ENCODE results near the gene NNMT. TPM values are rescaled to one million over a fixed set of nuclear protein-coding genes. Genes with fewer than 3 reads are reported as not detected.
A peak's percentile ranks its signal among the peaks of the same experiment; 100 is the strongest.

NNMT gene
- polyA plus RNA-seq, 1 of the 3 experiments (the other 2 are of a cell fraction): 84.6 TPM

GRCh38 chr11:114251815-114252337, 44.3 kb upstream of the NNMT start:
- H3K36me3 ChIP-seq (replicated peaks in 1 of 2; ENCODE audit: control insufficient read depth in 1 of 2, insufficient read depth in 2 of 2, low read length in 1 of 2): no peaks in the 10 kb centered on the region
- H2AFZ ChIP-seq (ENCODE audit: low read depth): no peak overlapping the region
- ChIA-PET POLR2A (no interaction called here), CTCF (interaction anchor here (0.8 to 7.6 kb wide), 5 partner anchors 9 to 259 kb away, joined by 3 to 100 read pairs (median 3); no protein-coding TSS in a partner anchor)
- H3F3A ChIP-seq (replicated peaks; ENCODE audit: insufficient read depth): no peaks in the 10 kb centered on the region
- no peaks in the 10 kb centered on the region for H3K79me2 ChIP-seq (ENCODE audit: insufficient read depth)
- H3K27me3 ChIP-seq (ENCODE audit: insufficient read depth): peaks cover 6% of the 10 kb centered on the region; the same call in 1 of the 2 replicates
- peak; percentile 43 for DNase-seq
- WGBS (ENCODE audit: low lambda C conversion rate): 68% methylated on average over 9 of the region's 9 CpGs
- TF ChIP-seq MAX (IDR thresholded peaks at IDR 0.05; ENCODE audit: low read depth) (no peak), POLR2AphosphoS5 (IDR thresholded peaks at IDR 0.05; ENCODE audit: low read depth, low read length) (no peak), FOXJ3 (CRISPR knock-in tag; IDR thresholded peaks at IDR 0.05) (no peak), YY1 (IDR thresholded peaks at IDR 0.05; ENCODE audit: low read depth) (no peak), ELF1 (IDR thresholded peaks at IDR 0.05) (no peak), USF1 (IDR thresholded peaks at IDR 0.05; ENCODE audit: borderline replicate concordance, low read depth) (no peak), SMC3 (IDR thresholded peaks at IDR 0.05; ENCODE audit: low read depth, low read length) (no peak), RCOR1 (IDR thresholded peaks at IDR 0.05; ENCODE audit: low read length) (no peak), USF2 (IDR thresholded peaks at IDR 0.05; ENCODE audit: borderline replicate concordance, low read depth, low read length) (no peak), MEF2A (IDR thresholded peaks at IDR 0.05; ENCODE audit: borderline replicate concordance, low read depth) (no peak), MXI1 (IDR thresholded peaks at IDR 0.05; ENCODE audit: low read depth, low read length) (no peak)
- no peaks in the 10 kb centered on the region for H4K20me1 ChIP-seq (ENCODE audit: insufficient read depth)
- H3K4me1 ChIP-seq (ENCODE audit: control insufficient read depth in 1 of 2, insufficient read depth in 2 of 2, low read depth in 1 of 2, low read length in 1 of 2): no peaks in the 10 kb centered on the region
- no peak overlapping the region for H3K9ac ChIP-seq
- H3K9me3 ChIP-seq: no peaks in the 10 kb centered on the region
- H3K27ac ChIP-seq (ENCODE audit: low read depth in 2 of 2, low read length in 1 of 2): no peak overlapping the region
- no peaks in the 10 kb centered on the region for H3K9me2 ChIP-seq
- H3K4me3 ChIP-seq (ENCODE audit: low read depth in 2 of 2, low read length in 1 of 2): no peak overlapping the region
- no peak overlapping the region for H3K4me2 ChIP-seq

- Histone ChIP-seq H3K27me3 (ENCODE audit: insufficient read depth) (peaks cover 13% of the 10 kb centered on the region), H3K9me3 (no peaks in the 10 kb centered on the region), H3K4me2 (no peak overlapping the region), H3K36me3 (replicated peaks in 1 of 2; ENCODE audit: control insufficient read depth in 1 of 2, insufficient read depth in 2 of 2, low read length in 1 of 2) (no peaks in the 10 kb centered on the region), H3K4me1 (ENCODE audit: control insufficient read depth in 1 of 2, insufficient read depth in 2 of 2, low read depth in 1 of 2, low read length in 1 of 2) (no peaks in the 10 kb centered on the region; a peak in 1 of 4 replicates), H3K4me3 (ENCODE audit: low read depth in 2 of 2, low read length in 1 of 2) (no peak overlapping the region), H2AFZ (ENCODE audit: low read depth) (no peak overlapping the region), H3K9me2 (no peaks in the 10 kb centered on the region), H3F3A (replicated peaks; ENCODE audit: insufficient read depth) (no peaks in the 10 kb centered on the region), H3K79me2 (ENCODE audit: insufficient read depth) (no peaks in the 10 kb centered on the region), H3K27ac (ENCODE audit: low read depth in 2 of 2, low read length in 1 of 2) (no peak overlapping the region), H4K20me1 (ENCODE audit: insufficient read depth) (no peaks in the 10 kb centered on the region), H3K9ac (no peak overlapping the region)
- POLR2A ChIA-PET: no interaction called here
- 37% methylated on average over 9 of the region's 9 CpGs for WGBS (ENCODE audit: low lambda C conversion rate)
- TF ChIP-seq MEF2A (IDR thresholded peaks at IDR 0.05; ENCODE audit: borderline replicate concordance, low read depth): no peak
- TF ChIP-seq TEAD4 (IDR thresholded peaks at IDR 0.05; ENCODE audit: borderline replicate concordance, insufficient read depth): no peak
- peak; percentile 16 for DNase-seq
- CTCF ChIA-PET: interaction anchor here (1.2 to 1.6 kb wide), 2 partner anchors 9 to 260 kb away, joined by 3 to 10 read pairs; no protein-coding TSS in a partner anchor
Measured at GRCh38 chr11:114252767-114253166, 43.4 kb upstream of the NNMT start.
